Spleen (tissue), 7 donors: Measurements from ENCODE around the gene LGI2.

Source experiments
- CTCF ChIP-seq, 11 experiments: fragments of 200-600 bp in 7 of 11; fragments of 450-650 bp in 4 of 11; sonication (generic) in 4 of 11; IDR thresholded peaks in 8 of 11; conservative IDR thresholded peaks in 3 of 11; 1 replicate in 7 of 11; 2 replicates in 4 of 11; pipeline versions ENCODE4 v1.4.0 to v1.8.0; 2016 to 2021; ENCODE audit warnings: antibody characterized with exemption in 11 of 11, inconsistent platforms in 4 of 11, mild to moderate bottlenecking in 1 of 11
- POLR2A ChIP-seq, 3 donors: fragments of 450-650 bp; IDR thresholded peaks; one replicate each; pipeline ENCODE4 v1.5.1; 2017; ENCODE audit warnings: antibody characterized with exemption in 3 of 3, mild to moderate bottlenecking in 1 of 3
- POLR2AphosphoS5 ChIP-seq, 3 donors: sonication (generic); formaldehyde crosslinking; IDR thresholded peaks; one replicate each; pipeline ENCODE4 v1.5.1; 2017; ENCODE audit warnings: antibody characterized with exemption in 3 of 3
- donor health status: DM: no; HTN: no; CAD: no; lungs with moderate emphysema.
- donor health status: DM: no; HTN: no; CAD: no.
- donor health status: DM: no; HTN: no; CAD: no.

GRCh38 chr4:25057299-25057698 lies 26.6 kb upstream of the LGI2 start:
- no peak for TF ChIP-seq CTCF (IDR thresholded peaks at IDR 0.05 in 8 of 11, conservative IDR thresholded peaks at IDR 0.05 in 3 of 11)
- TF ChIP-seq POLR2A (IDR thresholded peaks at IDR 0.05) = no peak
- TF ChIP-seq POLR2AphosphoS5 (IDR thresholded peaks at IDR 0.05) = no peak
